GM21528 (cell line): ENCODE data around the gene HAS3.
"Not testable (repeated sequence)": the region's sequence is repeated elsewhere in the genome, so short reads cannot be mapped to it uniquely, and the experiment has no call there.

ENCODE experiments used
- ATAC-seq: cut with Tn5 transposase; IDR thresholded peaks from one replicate; pipeline ENCODE4 v1.9.1; 2021; ENCODE audit warnings: mild to moderate bottlenecking, moderate library complexity; ENCODE audit not compliant: unreplicated experiment, low FRiP score

The HAS3 gene

DNA sequence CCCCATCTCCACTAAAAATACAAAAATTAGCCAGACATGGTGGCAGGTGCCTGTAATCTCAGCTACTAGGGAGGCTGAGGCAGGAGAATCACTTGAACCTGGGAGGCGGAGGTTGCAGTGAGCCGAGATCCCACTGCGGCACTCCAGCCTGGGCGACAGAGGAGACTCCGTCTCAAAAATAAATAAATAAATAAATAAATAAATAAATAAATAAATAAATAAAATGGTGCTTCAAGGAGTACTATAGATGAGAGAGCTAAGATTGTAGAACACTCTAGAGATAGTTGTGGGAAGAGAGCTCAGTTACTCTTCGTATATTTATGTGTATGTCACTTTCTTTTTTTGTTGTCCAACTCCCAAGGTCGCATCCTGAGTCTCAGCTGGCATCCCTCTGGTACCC lies 34.0 kb downstream of the HAS3 start:
- ATAC-seq = not testable (repeated sequence)

DNA sequence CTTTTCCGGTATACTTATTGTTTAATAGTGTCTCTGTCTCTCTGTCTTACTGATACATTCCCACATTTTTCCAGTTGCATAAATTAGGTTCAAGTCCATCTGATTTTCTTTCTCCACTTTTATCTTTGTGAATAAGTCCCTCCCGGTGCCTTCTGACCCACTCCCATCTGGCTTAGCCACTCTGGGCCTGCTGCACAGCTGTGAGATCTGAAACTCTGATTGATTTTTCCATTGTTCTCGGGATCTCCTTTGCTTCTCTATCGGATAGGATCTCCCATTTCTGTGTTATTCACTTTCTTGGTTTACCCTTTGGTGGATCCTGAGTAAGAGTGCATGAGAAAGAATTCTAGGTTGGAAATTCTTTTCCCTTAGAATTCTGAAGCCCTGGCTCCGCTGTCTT lies 35.6 kb downstream of the HAS3 start:
- no peak for ATAC-seq

DNA sequence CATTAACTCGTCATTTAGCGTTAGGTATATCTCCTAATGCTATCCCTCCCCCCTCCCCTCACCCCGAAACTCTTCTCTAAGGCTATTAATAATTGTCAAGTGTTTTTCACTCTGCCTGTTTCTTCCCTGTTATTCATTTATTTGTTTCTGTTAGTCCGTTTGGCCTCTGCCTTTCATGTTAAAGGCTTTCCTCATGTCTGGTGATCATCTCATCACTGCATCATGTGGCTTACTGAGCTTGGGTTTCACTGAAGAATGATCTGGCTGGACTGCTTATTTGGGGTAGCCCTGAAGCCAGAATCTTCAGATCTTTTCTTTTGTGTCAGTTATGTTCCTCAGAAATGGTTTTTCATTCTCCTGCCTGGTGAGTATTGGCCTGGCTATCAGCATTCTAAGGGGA lies 36.5 kb downstream of the HAS3 start:
- no peak for ATAC-seq

DNA sequence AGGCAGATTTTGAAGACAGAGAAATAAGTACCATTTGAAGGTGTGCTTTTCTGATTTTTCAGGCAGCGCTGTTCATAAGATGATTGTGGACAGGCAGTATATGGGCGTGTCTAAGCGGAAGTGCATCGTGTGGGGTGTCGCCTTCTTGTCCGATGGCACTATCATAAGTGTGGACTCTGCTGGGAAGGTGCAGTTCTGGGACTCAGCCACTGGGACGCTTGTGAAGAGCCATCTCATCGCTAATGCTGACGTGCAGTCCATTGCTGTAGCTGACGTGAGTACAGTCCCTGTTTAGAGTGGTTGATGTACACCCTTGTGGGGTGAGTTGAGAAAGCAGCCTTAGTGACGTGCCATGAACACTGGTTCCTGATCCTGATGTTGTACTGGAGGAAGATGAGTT lies 37.7 kb downstream of the HAS3 start:
- no peak for ATAC-seq

DNA sequence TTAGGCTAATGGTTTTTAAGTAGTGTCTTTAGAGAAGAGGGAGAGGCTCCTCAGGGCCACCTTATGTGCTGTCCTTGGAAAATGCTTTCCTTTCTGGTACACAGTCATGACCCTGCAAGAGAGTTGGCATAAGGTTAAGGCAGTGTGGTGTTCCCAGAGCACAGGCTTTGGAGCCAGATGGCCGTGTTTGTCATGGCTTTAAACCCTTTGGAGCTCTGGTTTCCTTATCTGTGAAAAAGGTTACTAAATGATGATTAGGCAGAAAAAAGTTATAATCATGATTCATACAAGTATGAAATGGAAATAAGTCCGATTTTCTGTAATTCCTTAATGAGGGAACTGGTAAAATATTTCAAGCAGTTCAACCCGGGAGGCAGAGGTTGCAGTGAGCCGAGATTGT lies 40.2 kb downstream of the HAS3 start:
- ATAC-seq = no peak

DNA sequence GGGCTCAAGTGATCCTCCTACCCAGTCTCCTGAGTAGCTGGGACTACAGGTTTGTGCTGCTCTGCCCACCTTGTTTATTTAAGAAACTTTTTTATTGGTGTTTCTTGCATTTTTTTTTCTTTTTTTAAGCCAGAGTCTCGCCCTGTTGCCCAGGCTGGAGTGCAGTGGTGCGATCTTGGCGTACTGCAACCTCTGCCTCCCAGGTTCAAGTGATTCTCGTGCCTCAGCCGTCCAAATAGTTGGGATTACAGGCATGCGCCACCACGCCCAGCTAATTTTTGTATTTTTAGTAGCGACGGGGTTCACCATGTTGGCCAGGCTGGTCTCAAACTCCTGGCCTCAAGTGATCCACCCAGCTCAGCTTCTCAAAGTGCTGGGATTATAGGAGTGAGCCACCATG lies 44.2 kb downstream of the HAS3 start:
- not testable (repeated sequence) for ATAC-seq

DNA sequence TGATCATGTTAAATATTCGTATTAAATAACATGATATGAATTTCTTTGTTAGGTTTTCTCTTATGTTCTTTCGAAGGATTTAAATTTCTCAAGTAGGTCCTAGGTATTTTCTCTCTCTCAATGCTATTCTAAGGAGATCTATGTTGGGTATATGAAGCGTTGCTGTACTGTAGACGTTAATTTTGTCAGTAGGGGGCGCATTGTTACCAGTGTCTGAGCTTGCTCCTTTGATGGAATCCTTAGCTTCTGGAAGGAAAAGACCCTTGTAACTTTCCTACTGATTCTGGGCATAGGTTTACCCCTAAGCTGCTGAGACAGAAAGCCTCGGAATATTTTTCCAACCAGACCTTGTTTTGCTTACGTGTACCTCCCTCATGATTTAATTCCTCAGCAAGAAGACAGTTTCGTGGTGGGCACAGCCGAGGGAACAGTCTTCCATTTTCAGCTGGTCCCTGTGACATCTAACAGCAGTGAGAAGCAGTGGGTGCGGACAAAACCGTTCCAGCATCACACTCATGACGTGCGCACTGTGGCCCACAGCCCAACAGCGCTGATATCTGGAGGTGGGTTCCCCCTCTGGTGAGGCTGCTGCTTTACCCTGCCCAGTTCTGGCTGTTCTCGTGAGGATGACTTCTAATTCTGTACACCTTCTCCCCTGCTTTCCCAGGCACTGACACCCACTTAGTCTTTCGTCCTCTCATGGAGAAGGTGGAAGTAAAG lies 44.9 kb downstream of the HAS3 start:
- ATAC-seq = no peak

DNA sequence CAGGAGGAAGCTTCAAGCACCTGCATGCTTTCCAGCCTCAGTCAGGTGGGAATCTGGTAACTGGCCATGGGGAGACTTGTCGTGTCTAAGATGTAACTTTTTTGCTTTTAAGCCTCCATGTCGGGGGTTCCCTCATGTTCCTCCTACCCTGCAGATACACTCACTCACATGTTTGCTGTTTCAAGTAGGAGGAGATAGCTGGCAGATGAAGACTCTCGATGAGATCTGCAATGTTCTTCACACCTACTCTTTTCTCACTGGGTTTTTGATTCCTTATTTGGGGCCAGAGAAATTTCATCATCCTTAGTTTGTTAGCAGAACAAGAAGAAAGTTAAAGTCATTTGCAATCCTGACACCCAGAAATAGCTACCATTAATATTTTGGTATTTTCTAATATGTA lies 51.7 kb downstream of the HAS3 start:
- no peak for ATAC-seq

DNA sequence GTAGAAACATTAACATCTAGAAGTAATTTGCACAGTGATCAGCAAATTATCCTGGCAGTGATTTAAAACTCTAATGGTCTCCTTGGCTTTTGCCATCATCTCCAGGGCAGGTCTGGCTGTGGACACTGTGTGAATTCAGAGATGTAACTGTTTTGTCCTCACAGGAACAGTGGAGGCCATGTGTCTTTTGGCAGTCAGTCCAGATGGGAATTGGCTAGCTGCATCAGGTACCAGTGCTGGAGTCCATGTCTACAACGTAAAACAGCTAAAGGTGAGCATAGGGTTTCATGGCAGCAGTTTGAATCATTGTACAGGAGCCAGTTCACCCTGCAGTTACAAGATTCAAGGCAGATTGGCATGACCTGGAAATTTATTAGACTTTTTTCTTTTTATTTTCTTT lies 54.7 kb downstream of the HAS3 start:
- ATAC-seq = no peak

DNA sequence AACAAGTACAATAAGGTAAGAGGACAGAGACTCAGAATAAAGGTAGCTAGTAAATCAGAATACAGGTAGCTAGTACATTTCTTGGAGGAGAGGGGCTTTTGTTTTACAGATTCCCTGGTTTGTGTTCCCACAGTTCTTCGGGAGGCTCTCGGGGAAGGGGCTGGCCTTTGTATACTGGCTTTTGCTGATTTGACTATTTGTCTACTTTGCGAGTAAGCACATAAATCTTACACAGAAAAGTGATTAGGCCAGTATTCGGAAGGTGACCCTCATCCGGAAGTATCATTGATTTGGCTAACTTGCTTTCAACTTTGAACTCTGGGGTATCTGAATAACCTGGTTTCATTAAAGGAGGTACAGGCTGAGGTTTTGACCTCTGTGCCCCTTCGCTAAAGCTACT lies 60.1 kb downstream of the HAS3 start:
- no peak for ATAC-seq

DNA sequence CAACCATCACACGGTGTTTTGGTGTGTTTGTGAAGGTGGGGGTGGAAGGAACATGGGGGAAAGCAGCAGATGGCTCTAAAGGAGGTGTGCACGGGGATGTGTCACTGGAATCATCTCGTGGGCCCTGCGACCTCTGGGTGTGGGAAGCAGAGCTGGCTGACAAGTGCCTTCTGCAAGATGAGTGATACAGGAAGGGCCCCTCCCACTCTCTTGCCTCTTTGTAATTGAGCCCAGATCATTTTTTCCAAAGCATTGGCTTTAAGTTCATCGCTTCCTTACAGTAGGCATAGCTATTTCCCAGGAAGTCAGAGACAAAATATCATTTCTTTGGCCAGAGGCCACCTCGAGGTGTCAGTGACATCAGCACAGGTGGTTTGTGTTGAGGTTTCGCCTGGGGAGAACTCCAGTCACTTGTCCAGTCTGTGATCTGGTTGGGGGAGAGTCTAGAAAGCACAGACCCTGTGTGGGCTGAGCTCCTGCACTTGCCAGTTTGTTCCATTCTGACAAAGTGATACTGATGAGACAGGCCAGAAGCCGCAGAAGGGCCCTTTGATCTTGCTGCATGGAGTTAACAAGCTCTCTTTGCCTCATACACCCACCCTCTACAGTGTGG lies 60.9 kb downstream of the HAS3 start:
- no peak for ATAC-seq

DNA sequence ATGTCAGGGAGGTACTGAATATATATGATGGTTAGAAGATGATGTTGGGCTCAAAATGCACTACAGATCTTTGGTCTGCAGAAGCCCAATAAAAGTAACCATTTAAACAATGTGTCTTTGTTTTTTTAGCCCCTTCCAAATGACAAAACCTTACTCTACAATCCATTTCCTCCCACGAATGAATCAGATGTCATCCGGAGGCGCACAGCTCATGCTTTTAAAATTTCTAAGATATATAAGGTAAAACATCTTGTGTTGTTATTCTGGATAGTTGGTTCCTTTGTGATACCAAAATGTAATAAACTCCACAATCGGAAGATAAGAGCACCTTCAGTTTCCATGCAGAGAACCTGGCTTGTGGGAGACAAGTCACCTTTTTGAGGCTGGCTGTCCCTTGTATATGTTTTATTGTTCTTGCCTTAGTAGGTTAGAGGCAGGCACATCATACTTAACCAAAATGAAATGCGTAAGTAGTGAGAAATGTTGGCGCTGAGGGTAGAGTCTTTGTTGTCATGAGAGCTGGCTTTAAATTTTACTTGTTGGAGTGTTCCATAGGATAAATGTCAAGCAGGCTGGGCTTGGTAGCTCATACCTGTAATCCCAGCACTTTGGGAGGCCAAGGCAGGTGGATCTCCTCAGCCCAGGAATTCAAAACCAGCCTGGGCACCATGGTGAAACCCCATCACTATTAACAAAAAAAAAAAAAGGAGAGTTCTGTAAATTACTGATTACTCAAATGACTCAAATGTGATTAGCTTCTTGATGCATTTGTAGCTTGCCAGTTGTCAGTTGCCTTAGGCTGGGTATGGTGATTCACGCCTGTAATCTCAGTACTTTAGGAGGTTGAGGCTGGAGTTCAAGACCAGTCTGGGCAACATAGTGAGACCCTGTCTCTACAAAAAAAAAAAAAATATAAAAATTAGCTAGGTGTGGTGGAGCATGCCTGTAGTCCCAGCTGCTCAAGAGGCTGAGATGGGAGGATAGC lies 61.8 kb downstream of the HAS3 start:
- no peak for ATAC-seq
